Upper lobe of left lung (tissue), 4 donors: ENCODE measurements around the gene VASH2.

Experiments
- CTCF ChIP-seq, 6 experiments: fragments of 450-650 bp in 4 of 6; fragments of 200-600 bp in 2 of 6; sonication (generic) in 2 of 6; IDR thresholded peaks; one replicate each; pipeline ENCODE4 v1.5.1; 2016 to 2019; ENCODE audit warnings: antibody characterized with exemption in 6 of 6
- POLR2A ChIP-seq, 4 donors: fragments of 450-650 bp; IDR thresholded peaks; one replicate each; pipeline ENCODE4 v1.5.1; 2016 to 2017; ENCODE audit warnings: antibody characterized with exemption in 4 of 4, mild to moderate bottlenecking in 2 of 4
- POLR2AphosphoS5 ChIP-seq, 2 donors: sonication (generic); formaldehyde crosslinking; IDR thresholded peaks; one replicate each; pipeline ENCODE4 v1.5.1; 2017; ENCODE audit warnings: antibody characterized with exemption in 2 of 2

GRCh38 chr1:213034713-213035112 is 84.4 kb downstream of the VASH2 start:
- TF ChIP-seq POLR2A (IDR thresholded peaks at IDR 0.05) (no peak), POLR2AphosphoS5 (IDR thresholded peaks at IDR 0.05) (no peak), CTCF (IDR thresholded peaks at IDR 0.05) (no peak)
